ENCODE data around the gene LAMP2. TPM values are rescaled to one million over a fixed set of nuclear protein-coding genes. Genes with fewer than 3 reads are reported as not detected.
A peak's percentile ranks its signal among the peaks of the same experiment; 100 is the strongest.

LAMP2 gene
- total RNA-seq, 1 experiment from 2014 or later = 132 TPM

DNA sequence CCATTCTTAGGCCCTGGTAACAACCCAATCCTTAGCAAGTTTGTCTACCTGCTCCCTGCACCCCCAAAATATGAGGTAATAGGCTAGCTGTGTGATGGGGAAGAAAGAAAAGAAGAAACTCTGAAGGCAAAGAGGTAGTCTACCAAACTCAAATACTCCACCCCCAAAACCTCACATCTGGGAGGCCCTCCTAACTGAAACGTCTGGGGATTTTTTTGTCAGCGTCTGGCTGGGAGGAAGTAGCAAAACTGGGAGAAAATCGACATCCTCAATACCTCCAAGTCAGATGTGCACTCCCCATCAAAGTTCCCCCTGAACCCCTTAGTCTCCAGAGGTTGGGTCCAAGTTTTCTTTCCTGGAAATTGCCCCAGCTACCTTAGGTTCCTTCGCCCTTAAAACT is 1.0 kb downstream of the LAMP2 start:
- DNase-seq = no peak
- peaks cover 26% of the 10 kb centered on the region for H3K36me3 Mint-ChIP-seq (ENCODE audit: insufficient read depth, unreplicated experiment)
- peak overlapping the region; percentile 77 for H3K27ac Mint-ChIP-seq (ENCODE audit: unreplicated experiment)
- peak overlapping the region; percentile 87 for H3K4me3 Mint-ChIP-seq (ENCODE audit: low read depth, unreplicated experiment)
- intact Hi-C loops (cut with micrococcal nuclease; ENCODE audit: unreplicated experiment) = loop anchor here (5.0 kb wide), 2 partner anchors 41 to 216 kb away; partner anchors contain the start of gene ZBTB33
- H3K27me3 Mint-ChIP-seq (ENCODE audit: unreplicated experiment) = no peaks in the 10 kb centered on the region
- BruUV-seq (replicated peaks) = no TSS peak
- CTCF ChIA-PET = no interaction called here
- no peaks in the 10 kb centered on the region for H3K9me3 Mint-ChIP-seq (ENCODE audit: low read depth, unreplicated experiment)
- no peaks in the 10 kb centered on the region for H3K4me1 Mint-ChIP-seq (ENCODE audit: low read depth, unreplicated experiment)
- TF ChIP-seq, protein P1, sequence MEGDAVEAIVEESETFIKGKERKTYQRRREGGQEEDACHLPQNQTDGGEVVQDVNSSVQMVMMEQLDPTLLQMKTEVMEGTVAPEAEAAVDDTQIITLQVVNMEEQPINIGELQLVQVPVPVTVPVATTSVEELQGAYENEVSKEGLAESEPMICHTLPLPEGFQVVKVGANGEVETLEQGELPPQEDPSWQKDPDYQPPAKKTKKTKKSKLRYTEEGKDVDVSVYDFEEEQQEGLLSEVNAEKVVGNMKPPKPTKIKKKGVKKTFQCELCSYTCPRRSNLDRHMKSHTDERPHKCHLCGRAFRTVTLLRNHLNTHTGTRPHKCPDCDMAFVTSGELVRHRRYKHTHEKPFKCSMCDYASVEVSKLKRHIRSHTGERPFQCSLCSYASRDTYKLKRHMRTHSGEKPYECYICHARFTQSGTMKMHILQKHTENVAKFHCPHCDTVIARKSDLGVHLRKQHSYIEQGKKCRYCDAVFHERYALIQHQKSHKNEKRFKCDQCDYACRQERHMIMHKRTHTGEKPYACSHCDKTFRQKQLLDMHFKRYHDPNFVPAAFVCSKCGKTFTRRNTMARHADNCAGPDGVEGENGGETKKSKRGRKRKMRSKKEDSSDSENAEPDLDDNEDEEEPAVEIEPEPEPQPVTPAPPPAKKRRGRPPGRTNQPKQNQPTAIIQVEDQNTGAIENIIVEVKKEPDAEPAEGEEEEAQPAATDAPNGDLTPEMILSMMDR (IDR thresholded peaks at IDR 0.05; ENCODE audit: unreplicated experiment) = no peak

GRCh38 chrX:120464411-120464810 is 4.7 kb downstream of the LAMP2 start:
- Mint-ChIP-seq H3K9me3 (ENCODE audit: low read depth, unreplicated experiment) (no peaks in the 10 kb centered on the region), H3K27me3 (ENCODE audit: unreplicated experiment) (no peaks in the 10 kb centered on the region), H3K27ac (ENCODE audit: unreplicated experiment) (no peak overlapping the region), H3K36me3 (ENCODE audit: insufficient read depth, unreplicated experiment) (peaks cover 26% of the 10 kb centered on the region), H3K4me1 (ENCODE audit: low read depth, unreplicated experiment) (peaks cover under 1% of the 10 kb centered on the region), H3K4me3 (ENCODE audit: low read depth, unreplicated experiment) (no peak overlapping the region)
- TF ChIP-seq, protein P1 (IDR thresholded peaks at IDR 0.05; ENCODE audit: unreplicated experiment) = no peak
- intact Hi-C loops (cut with micrococcal nuclease; ENCODE audit: unreplicated experiment) = no loop called here
- no peak for DNase-seq
- no TSS peak for BruUV-seq (replicated peaks)
- CTCF ChIA-PET = interaction anchor here (0.6 kb wide), 1 partner anchor 46 kb away, joined by 3 read pairs; no protein-coding TSS in a partner anchor

DNA sequence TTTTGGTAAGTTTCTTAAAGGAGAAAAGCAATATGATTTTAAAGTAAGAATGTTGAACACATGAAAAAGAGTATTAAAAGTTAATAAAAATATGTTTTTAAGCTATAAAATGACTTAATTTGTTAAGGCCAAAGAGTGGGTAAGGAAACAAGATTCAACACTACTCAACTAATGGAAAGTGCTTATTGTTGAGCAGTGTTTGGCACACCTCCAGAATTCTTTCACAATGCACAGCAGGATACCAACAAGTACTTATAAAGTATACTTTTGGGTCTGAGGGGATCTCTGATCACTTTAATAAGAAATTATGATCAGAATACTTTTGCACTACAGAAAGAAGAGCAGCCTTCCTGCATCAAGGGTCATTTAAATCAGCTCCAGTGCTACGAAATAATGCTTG is 5.9 kb downstream of the LAMP2 start:
- CTCF ChIA-PET = interaction anchor here (0.6 to 1.4 kb wide), 2 partner anchors 14 to 54 kb away, joined by 3 to 4 read pairs; no protein-coding TSS in a partner anchor
- TF ChIP-seq, protein P1 (IDR thresholded peaks at IDR 0.05; ENCODE audit: unreplicated experiment) = no peak
- intact Hi-C loops (cut with micrococcal nuclease; ENCODE audit: unreplicated experiment) = no loop called here
- no peak overlapping the region for H3K4me3 Mint-ChIP-seq (ENCODE audit: low read depth, unreplicated experiment)
- H3K4me1 Mint-ChIP-seq (ENCODE audit: low read depth, unreplicated experiment) = peaks cover 12% of the 10 kb centered on the region
- H3K36me3 Mint-ChIP-seq (ENCODE audit: insufficient read depth, unreplicated experiment) = peaks cover 16% of the 10 kb centered on the region
- H3K27ac Mint-ChIP-seq (ENCODE audit: unreplicated experiment) = no peak overlapping the region
- DNase-seq = no peak
- no peaks in the 10 kb centered on the region for H3K9me3 Mint-ChIP-seq (ENCODE audit: low read depth, unreplicated experiment)
- no TSS peak for BruUV-seq (replicated peaks)
- no peaks in the 10 kb centered on the region for H3K27me3 Mint-ChIP-seq (ENCODE audit: unreplicated experiment)

DNA sequence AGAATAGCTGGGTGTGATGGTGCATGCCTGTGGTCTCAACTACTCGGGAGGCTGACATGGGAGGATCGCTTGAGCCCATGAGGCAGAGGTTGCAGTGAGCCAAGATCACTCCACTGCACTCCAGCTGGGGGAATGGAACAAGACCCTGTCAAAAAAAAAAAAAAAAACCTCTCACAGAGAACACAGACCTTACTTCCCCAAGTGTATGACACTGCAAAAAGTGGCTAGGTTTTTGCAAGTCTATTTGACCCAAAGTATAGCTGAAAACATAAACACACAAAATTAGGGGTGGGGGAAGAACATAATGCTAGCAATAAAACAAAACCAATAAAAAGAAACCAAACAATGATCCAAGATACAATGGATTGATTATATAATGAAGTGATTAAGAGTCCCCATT is 6.7 kb downstream of the LAMP2 start:
- H3K36me3 Mint-ChIP-seq (ENCODE audit: insufficient read depth, unreplicated experiment) = peaks cover 9% of the 10 kb centered on the region
- no peaks in the 10 kb centered on the region for H3K27me3 Mint-ChIP-seq (ENCODE audit: unreplicated experiment)
- no peak overlapping the region for H3K4me3 Mint-ChIP-seq (ENCODE audit: low read depth, unreplicated experiment)
- intact Hi-C loops (cut with micrococcal nuclease; ENCODE audit: unreplicated experiment) = no loop called here
- CTCF ChIA-PET = interaction anchor here (0.6 to 1.4 kb wide), 3 partner anchors 10 to 1081 kb away, joined by 3 to 4 read pairs (median 3); no protein-coding TSS in a partner anchor
- BruUV-seq (replicated peaks) = no TSS peak
- no peak overlapping the region for H3K27ac Mint-ChIP-seq (ENCODE audit: unreplicated experiment)
- no peak for DNase-seq
- TF ChIP-seq, protein P1 (IDR thresholded peaks at IDR 0.05; ENCODE audit: unreplicated experiment) = no peak
- H3K4me1 Mint-ChIP-seq (ENCODE audit: low read depth, unreplicated experiment) = peaks cover 14% of the 10 kb centered on the region
- no peaks in the 10 kb centered on the region for H3K9me3 Mint-ChIP-seq (ENCODE audit: low read depth, unreplicated experiment)
